SK-N-SH treated with all-trans-retinoic acid at 6 μM for 48 hours (cell line): ENCODE data around the gene OR2T11.

Experiments
- PATZ1 ChIP-seq: fragments of 250-450 bp; sonication (Bioruptor Pico); IDR thresholded peaks from 2 replicates; pipeline ENCODE4 v1.8.0; 2020; ENCODE audit warnings: mild to moderate bottlenecking, moderate library complexity, borderline replicate concordance
- ZFP3 ChIP-seq: fragments of 250-450 bp; sonication (Bioruptor Pico); IDR thresholded peaks from 2 replicates; pipeline ENCODE4 v1.5.0; 2020; ENCODE audit warnings: mild to moderate bottlenecking, moderate library complexity

- TF ChIP-seq PATZ1 (CRISPR knock-in tag), result no peak
- no peak for TF ChIP-seq ZFP3 (CRISPR knock-in tag)
Observed at GRCh38 chr1:248625971-248626370, 8.9 kb downstream of the OR2T11 start.
